RWPE1 (cell line): ENCODE data around the gene AGT.

Source experiments
- CTCF ChIA-PET: fragments of 350-600 bp; sonication (Branson Sonifier 250); formaldehyde crosslinking; extraction: SDS; loops from one replicate; lab custom pipeline; 2021; lab: Yijun Ruan, JAX
- POLR2A ChIA-PET: fragments of 400-600 bp; formaldehyde crosslinking; extraction: SDS; loops from one replicate; lab custom pipeline; 2020; ENCODE audit warnings: antibody characterized with exemption; ENCODE audit not compliant: low non-redundant PET; lab: Yijun Ruan, JAX
- DNase-seq: peaks from one replicate; pipeline ENCODE4 v3.0.0; 2012; ENCODE audit warnings: low spot score
- H3K27ac ChIP-seq: fragments of 450-650 bp; 2 replicates; pipeline ENCODE4 v1.5.1; 2017
- CTCF ChIP-seq: fragments of 450-650 bp; conservative IDR thresholded peaks from 2 replicates; pipeline ENCODE4 v1.5.1; 2017; ENCODE audit warnings: low read depth, mild to moderate bottlenecking

AGT gene

GRCh38 chr1:230713547-230713914 is 391 bp downstream of the AGT start:
- ChIA-PET POLR2A (no interaction called here), CTCF (no interaction called here)
- H3K27ac ChIP-seq: no peak overlapping the region
- no peak for TF ChIP-seq CTCF
- DNase-seq: no peak

GRCh38 chr1:230713138-230713537 is 784 bp downstream of the AGT start:
- POLR2A ChIA-PET: no interaction called here
- no peak for TF ChIP-seq CTCF

GRCh38 chr1:230712470-230712942 is 1.4 kb downstream of the AGT start:
- H3K27ac ChIP-seq: no peak overlapping the region
- no peak for TF ChIP-seq CTCF
- DNase-seq: no peak
- POLR2A ChIA-PET: no interaction called here
- CTCF ChIA-PET: no interaction called here

More at GRCh38 chr1:230713138-230713537, 784 bp downstream of the AGT start:
- DNase-seq: no peak
- CTCF ChIA-PET: no interaction called here
- H3K27ac ChIP-seq: no peak overlapping the region

- no peak for DNase-seq
- POLR2A ChIA-PET: no interaction called here
- no peak for TF ChIP-seq CTCF
- CTCF ChIA-PET: no interaction called here
- no peak overlapping the region for H3K27ac ChIP-seq
Measured at GRCh38 chr1:230711245-230711644, 2.7 kb downstream of the AGT start.

- DNase-seq: no peak
- POLR2A ChIA-PET: no interaction called here
- CTCF ChIA-PET: no interaction called here
- no peak overlapping the region for H3K27ac ChIP-seq
- no peak for TF ChIP-seq CTCF
Measured at GRCh38 chr1:230710543-230710904, 3.4 kb downstream of the AGT start.

- no peak for TF ChIP-seq CTCF
- DNase-seq: no peak
- no peak overlapping the region for H3K27ac ChIP-seq
- POLR2A ChIA-PET: no interaction called here
- CTCF ChIA-PET: no interaction called here
Measured at GRCh38 chr1:230709619-230710542, 4.0 kb downstream of the AGT start.
